ENCODE measurements around the gene SERHL2. TPM values are rescaled to one million over a fixed set of nuclear protein-coding genes. Genes with fewer than 3 reads are reported as not detected.
"Not testable (repeated sequence)": the region's sequence is repeated elsewhere in the genome, so short reads cannot be mapped to it uniquely, and the experiment has no call there.

SERHL2 gene
- total and polyA plus RNA-seq, 2 donors (not counting 3 experiments of a cell fraction or from before 2014, with no cell fraction given): 0.80 to 2.0 TPM

- FAIRE-seq (no peak), DNase-seq (ENCODE audit: low read depth, low spot score) (no peak)
- no TSS peak for BruUV-seq (replicated peaks)
- TF ChIP-seq GATA2 (IDR thresholded peaks at IDR 0.05; ENCODE audit: insufficient read depth, insufficient read length, low read depth, low read length) (no peak), EZH2 (IDR thresholded peaks at IDR 0.05; ENCODE audit: borderline replicate concordance, low read depth, low read length, severe bottlenecking) (no peak), POLR2A (IDR thresholded peaks at IDR 0.05; ENCODE audit: low read depth, low read length) (no peak), POLR2AphosphoS5 (IDR thresholded peaks at IDR 0.05; ENCODE audit: insufficient read depth, low read depth, low read length) (no peak), FOS (IDR thresholded peaks at IDR 0.05; ENCODE audit: borderline replicate concordance, insufficient read depth, low read length) (no peak), MYC (IDR thresholded peaks at IDR 0.05; ENCODE audit: low read depth, low read length) (no peak), JUN (IDR thresholded peaks at IDR 0.05; ENCODE audit: borderline replicate concordance, insufficient read depth, insufficient read length, low read depth) (no peak)
- TF ChIP-seq, protein P1, sequence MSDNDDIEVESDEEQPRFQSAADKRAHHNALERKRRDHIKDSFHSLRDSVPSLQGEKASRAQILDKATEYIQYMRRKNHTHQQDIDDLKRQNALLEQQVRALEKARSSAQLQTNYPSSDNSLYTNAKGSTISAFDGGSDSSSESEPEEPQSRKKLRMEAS (IDR thresholded peaks at IDR 0.05; ENCODE audit: insufficient read depth, insufficient read length): no peak
- TF ChIP-seq, protein P2, sequence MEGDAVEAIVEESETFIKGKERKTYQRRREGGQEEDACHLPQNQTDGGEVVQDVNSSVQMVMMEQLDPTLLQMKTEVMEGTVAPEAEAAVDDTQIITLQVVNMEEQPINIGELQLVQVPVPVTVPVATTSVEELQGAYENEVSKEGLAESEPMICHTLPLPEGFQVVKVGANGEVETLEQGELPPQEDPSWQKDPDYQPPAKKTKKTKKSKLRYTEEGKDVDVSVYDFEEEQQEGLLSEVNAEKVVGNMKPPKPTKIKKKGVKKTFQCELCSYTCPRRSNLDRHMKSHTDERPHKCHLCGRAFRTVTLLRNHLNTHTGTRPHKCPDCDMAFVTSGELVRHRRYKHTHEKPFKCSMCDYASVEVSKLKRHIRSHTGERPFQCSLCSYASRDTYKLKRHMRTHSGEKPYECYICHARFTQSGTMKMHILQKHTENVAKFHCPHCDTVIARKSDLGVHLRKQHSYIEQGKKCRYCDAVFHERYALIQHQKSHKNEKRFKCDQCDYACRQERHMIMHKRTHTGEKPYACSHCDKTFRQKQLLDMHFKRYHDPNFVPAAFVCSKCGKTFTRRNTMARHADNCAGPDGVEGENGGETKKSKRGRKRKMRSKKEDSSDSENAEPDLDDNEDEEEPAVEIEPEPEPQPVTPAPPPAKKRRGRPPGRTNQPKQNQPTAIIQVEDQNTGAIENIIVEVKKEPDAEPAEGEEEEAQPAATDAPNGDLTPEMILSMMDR (IDR thresholded peaks at IDR 0.05; ENCODE audit: extremely low read depth in 1 of 2, insufficient read depth in 1 of 2, low read depth in 1 of 2, low read length in 2 of 2): no peak
- Histone ChIP-seq H3K9ac (replicated peaks; ENCODE audit: extremely low read depth, insufficient read depth, low read length) (no peak overlapping the region), H3K9me3 (replicated peaks; ENCODE audit: control insufficient read depth, insufficient read depth, low read length) (no peaks in the 10 kb centered on the region), H3K4me2 (ENCODE audit: insufficient read depth, low read length) (no peak overlapping the region), H4K20me1 (replicated peaks; ENCODE audit: control insufficient read depth, extremely low read depth, insufficient read depth, low read length) (no peaks in the 10 kb centered on the region), H3K4me1 (ENCODE audit: control insufficient read depth, extremely low read depth, insufficient read depth, low read length) (no peaks in the 10 kb centered on the region), H3K27me3 (ENCODE audit: control insufficient read depth in 2 of 2, insufficient read depth in 2 of 2, low read length in 2 of 2) (no peaks in the 10 kb centered on the region), H3K4me3 (replicated peaks in 1 of 3; ENCODE audit: insufficient read depth in 1 of 3, low read depth in 1 of 3, low read length in 3 of 3) (no peak overlapping the region), H3K9me1 (replicated peaks; ENCODE audit: control insufficient read depth, extremely low read depth, insufficient read depth, low read length) (no peaks in the 10 kb centered on the region), H3K36me3 (ENCODE audit: control insufficient read depth in 2 of 2, extremely low read depth in 1 of 2, insufficient read depth in 2 of 2, low read length in 2 of 2) (no peaks in the 10 kb centered on the region), H3K79me2 (ENCODE audit: control insufficient read depth, insufficient read depth, low read length) (no peaks in the 10 kb centered on the region), H3K27ac (ENCODE audit: insufficient read depth, low read depth, low read length) (no peak overlapping the region), H2AFZ (ENCODE audit: low read depth, low read length) (no peak overlapping the region)
- ChIA-PET POLR2A (interaction anchor here (1.2 kb wide), 1 partner anchor 53 kb away, joined by 3 read pairs; no protein-coding TSS in a partner anchor), CTCF (interaction anchor here (1.2 to 1.9 kb wide), 3 partner anchors 10 to 392 kb away, joined by 3 to 6 read pairs (median 4); no protein-coding TSS in a partner anchor)
- intact Hi-C loops (cut with micrococcal nuclease): no loop called here
- dilution Hi-C loops (cut with MboI; ENCODE audit: extremely low pct_ligation_motif_present, low sequenced_read_pairs): no loop called here
These were observed 8.9 kb downstream of the SERHL2 start for GRCh38 chr22:42562684-42563083.

GRCh38 chr22:42563943-42564342, 10.2 kb downstream of the SERHL2 start:
- H3K9ac ChIP-seq (replicated peaks; ENCODE audit: extremely low read depth, insufficient read depth, low read length); intact Hi-C loops (cut with micrococcal nuclease); H3K9me1 ChIP-seq (replicated peaks; ENCODE audit: control insufficient read depth, extremely low read depth, insufficient read depth, low read length); POLR2A ChIA-PET; H2AFZ ChIP-seq (ENCODE audit: low read depth, low read length); DNase-seq (ENCODE audit: low read depth, low spot score); H3K4me3 ChIP-seq (replicated peaks in 1 of 3; ENCODE audit: insufficient read depth in 1 of 3, low read depth in 1 of 3, low read length in 3 of 3); H3K4me2 ChIP-seq (ENCODE audit: insufficient read depth, low read length); H3K9me3 ChIP-seq (replicated peaks; ENCODE audit: control insufficient read depth, insufficient read depth, low read length); BruUV-seq (replicated peaks); H3K4me1 ChIP-seq (ENCODE audit: control insufficient read depth, extremely low read depth, insufficient read depth, low read length); H3K27me3 ChIP-seq (ENCODE audit: control insufficient read depth in 2 of 2, insufficient read depth in 2 of 2, low read length in 2 of 2); H3K36me3 ChIP-seq (ENCODE audit: control insufficient read depth in 2 of 2, extremely low read depth in 1 of 2, insufficient read depth in 2 of 2, low read length in 2 of 2); H3K27ac ChIP-seq (ENCODE audit: insufficient read depth, low read depth, low read length); dilution Hi-C loops (cut with MboI; ENCODE audit: extremely low pct_ligation_motif_present, low sequenced_read_pairs); H4K20me1 ChIP-seq (replicated peaks; ENCODE audit: control insufficient read depth, extremely low read depth, insufficient read depth, low read length); H3K79me2 ChIP-seq (ENCODE audit: control insufficient read depth, insufficient read depth, low read length); FAIRE-seq: not testable (repeated sequence)
- CTCF ChIA-PET: interaction anchor here (0.5 kb wide), 1 partner anchor 428 kb away, joined by 3 read pairs; no protein-coding TSS in a partner anchor

Data from endothelial cell of umbilical vein (primary cell).